ENCODE measurements around the gene EXOC3L1. TPM values are rescaled to one million over a fixed set of nuclear protein-coding genes. Genes with fewer than 3 reads are reported as not detected.

The EXOC3L1 gene
- total and polyA plus RNA-seq, 2 of the 13 experiments (the other 11 are each of a cell fraction or from before 2014, with no cell fraction given): 0.12 TPM; not detected in 1

DNA sequence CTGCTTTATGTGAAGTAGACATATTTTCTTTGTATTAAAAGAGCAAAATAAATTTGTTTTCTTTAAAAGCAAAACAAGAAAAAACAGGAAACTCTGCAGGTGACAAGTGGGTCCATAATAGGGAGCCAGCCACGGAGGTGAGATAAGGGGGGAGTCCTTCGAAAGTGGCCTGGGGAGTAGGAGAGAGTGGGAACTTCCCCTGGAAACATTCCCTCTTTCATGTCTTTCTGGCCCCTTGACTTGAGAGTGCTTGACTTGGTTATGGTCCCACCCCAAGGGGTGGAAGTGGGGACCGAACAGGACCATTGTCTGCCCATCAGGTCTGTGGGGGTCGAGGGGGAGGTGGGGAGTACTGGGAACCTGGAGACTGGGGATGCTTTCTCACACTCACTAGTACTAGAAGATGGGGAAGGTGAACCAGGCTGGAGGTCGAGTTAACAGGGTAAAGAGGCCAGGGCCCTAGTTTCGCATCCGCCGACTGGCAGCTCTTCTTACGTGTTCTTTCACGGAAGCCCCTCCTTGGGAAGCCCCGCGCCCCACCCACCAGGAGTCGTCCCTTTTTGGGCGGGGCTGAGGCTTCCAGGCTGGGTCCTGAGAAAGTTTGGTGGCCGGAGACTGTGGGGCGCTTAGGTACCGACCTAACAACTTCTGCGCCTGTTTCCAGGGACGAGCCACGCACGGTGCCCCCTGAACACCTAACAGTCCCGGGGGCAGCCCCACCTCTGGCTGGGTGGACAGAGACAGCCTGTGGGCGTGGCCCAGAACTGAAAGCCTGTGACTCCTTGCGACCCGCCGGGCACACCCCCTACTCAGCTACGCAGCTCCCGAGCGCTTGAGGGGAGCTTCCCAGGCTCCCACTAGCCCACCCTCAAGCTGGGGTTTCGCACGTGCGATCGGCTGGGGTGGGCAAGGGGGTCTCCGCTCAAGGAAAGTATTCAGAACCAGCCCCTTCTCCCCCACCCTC, 31.0 kb downstream of the EXOC3L1 start (continued):
- TF ChIP-seq, protein P1, sequence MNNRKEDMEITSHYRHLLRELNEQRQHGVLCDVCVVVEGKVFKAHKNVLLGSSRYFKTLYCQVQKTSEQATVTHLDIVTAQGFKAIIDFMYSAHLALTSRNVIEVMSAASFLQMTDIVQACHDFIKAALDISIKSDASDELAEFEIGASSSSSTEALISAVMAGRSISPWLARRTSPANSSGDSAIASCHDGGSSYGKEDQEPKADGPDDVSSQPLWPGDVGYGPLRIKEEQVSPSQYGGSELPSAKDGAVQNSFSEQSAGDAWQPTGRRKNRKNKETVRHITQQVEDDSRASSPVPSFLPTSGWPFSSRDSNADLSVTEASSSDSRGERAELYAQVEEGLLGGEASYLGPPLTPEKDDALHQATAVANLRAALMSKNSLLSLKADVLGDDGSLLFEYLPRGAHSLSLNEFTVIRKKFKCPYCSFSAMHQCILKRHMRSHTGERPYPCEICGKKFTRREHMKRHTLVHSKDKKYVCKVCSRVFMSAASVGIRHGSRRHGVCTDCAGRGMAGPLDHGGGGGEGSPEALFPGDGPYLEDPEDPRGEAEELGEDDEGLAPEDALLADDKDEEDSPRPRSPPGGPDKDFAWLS (CRISPR knock-in tag; IDR thresholded peaks at IDR 0.05; ENCODE audit: borderline replicate concordance): no peak
- TF ChIP-seq FIP1L1 (IDR thresholded peaks at IDR 0.05; ENCODE audit: borderline replicate concordance, insufficient read depth, low read depth, low read length) (no peak), RFX3 (CRISPR knock-in tag; IDR thresholded peaks at IDR 0.05) (no peak), SPEN (CRISPR knock-in tag; IDR thresholded peaks at IDR 0.05; ENCODE audit: low read depth) (no peak), TBX2 (CRISPR knock-in tag; IDR thresholded peaks at IDR 0.05; ENCODE audit: borderline replicate concordance) (no peak), ZSCAN12 (CRISPR knock-in tag; IDR thresholded peaks at IDR 0.05) (no peak), CC2D1A (CRISPR knock-in tag; IDR thresholded peaks at IDR 0.05) (no peak), HINFP (CRISPR knock-in tag; IDR thresholded peaks at IDR 0.05; ENCODE audit: low read depth) (no peak), TFAP4 (IDR thresholded peaks at IDR 0.05; ENCODE audit: borderline replicate concordance, low read depth) (no peak), GABPA (IDR thresholded peaks at IDR 0.05; ENCODE audit: low read depth, low read length) (no peak), GABPA (CRISPR knock-in tag; IDR thresholded peaks at IDR 0.05; ENCODE audit: low read depth) (no peak), ZNF224 (CRISPR knock-in tag; IDR thresholded peaks at IDR 0.05) (no peak; the same call in 1 of the 2 replicates), HOXA9 (CRISPR knock-in tag; IDR thresholded peaks at IDR 0.05; ENCODE audit: borderline replicate concordance) (no peak), ZNF614 (CRISPR knock-in tag; IDR thresholded peaks at IDR 0.05; ENCODE audit: borderline replicate concordance) (no peak), MXD3 (CRISPR knock-in tag; IDR thresholded peaks at IDR 0.05) (no peak), ZNF703 (CRISPR knock-in tag; IDR thresholded peaks at IDR 0.05; ENCODE audit: borderline replicate concordance) (no peak), KLF9 (CRISPR knock-in tag; IDR thresholded peaks at IDR 0.05; ENCODE audit: low read depth) (peak; percentile 93), NR2C2 (CRISPR knock-in tag; IDR thresholded peaks at IDR 0.05; ENCODE audit: borderline replicate concordance) (no peak), HOXA5 (CRISPR knock-in tag; IDR thresholded peaks at IDR 0.05) (no peak), YEATS4 (CRISPR knock-in tag; IDR thresholded peaks at IDR 0.05; ENCODE audit: borderline replicate concordance) (no peak), MEIS1 (CRISPR knock-in tag; IDR thresholded peaks at IDR 0.05; ENCODE audit: borderline replicate concordance) (0 out of 2 replicates have a peak, but pooled peaks have one; percentile 12), ZNF446 (CRISPR knock-in tag; IDR thresholded peaks at IDR 0.05) (peak; percentile 64; the same call in 1 of the 2 replicates), NFATC3 (CRISPR knock-in tag; IDR thresholded peaks at IDR 0.05) (no peak)
- TF ChIP-seq, protein P2, sequence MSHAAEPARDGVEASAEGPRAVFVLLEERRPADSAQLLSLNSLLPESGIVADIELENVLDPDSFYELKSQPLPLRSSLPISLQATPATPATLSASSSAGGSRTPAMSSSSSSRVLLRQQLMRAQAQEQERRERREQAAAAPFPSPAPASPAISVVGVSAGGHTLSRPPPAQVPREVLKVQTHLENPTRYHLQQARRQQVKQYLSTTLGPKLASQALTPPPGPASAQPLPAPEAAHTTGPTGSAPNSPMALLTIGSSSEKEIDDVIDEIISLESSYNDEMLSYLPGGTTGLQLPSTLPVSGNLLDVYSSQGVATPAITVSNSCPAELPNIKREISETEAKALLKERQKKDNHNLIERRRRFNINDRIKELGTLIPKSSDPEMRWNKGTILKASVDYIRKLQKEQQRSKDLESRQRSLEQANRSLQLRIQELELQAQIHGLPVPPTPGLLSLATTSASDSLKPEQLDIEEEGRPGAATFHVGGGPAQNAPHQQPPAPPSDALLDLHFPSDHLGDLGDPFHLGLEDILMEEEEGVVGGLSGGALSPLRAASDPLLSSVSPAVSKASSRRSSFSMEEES (CRISPR knock-in tag; IDR thresholded peaks at IDR 0.05): no peak

Data from HepG2 (cell line).